IMR-90 (cell line): ENCODE data around the gene ACSL4. TPM values are rescaled to one million over a fixed set of nuclear protein-coding genes. Genes with fewer than 3 reads are reported as not detected.

Source experiments
- ATAC-seq: fragments of 200-7000 bp; cut with Tn5 transposase; 2 replicates; pipeline ENCODE4 v1.9.1; 2020; ENCODE audit warnings: low read depth, mild to moderate bottlenecking, moderate library complexity
- BruUV-seq: library from RNA; stranded (reverse); fragments of 400-500 nt; replicated peaks from 2 replicates; lab custom pipeline; 2021; lab: Mats Ljungman, UMichigan
- CTCF ChIA-PET: fragments of 300-600 bp; formaldehyde crosslinking; extraction: SDS; loops from one replicate; lab custom pipeline; 2021; ENCODE audit warnings: antibody characterized with exemption; lab: Yijun Ruan, JAX
- POLR2A ChIA-PET: fragments of 300-600 bp; sonication (Branson Sonifier 250); formaldehyde crosslinking; loops from one replicate; lab custom pipeline; 2022; ENCODE audit warnings: antibody characterized with exemption; ENCODE audit not compliant: unreplicated experiment; lab: Charles Lee
- DNase-seq: peaks from one replicate; pipeline ENCODE4 v3.0.0; 2013
- H2AFZ ChIP-seq: replicated peaks from 2 replicates; pipeline ENCODE3; 2013; ENCODE audit warnings: low read length, mild to moderate bottlenecking; ENCODE audit not compliant: poor library complexity
- H2AK5ac ChIP-seq: 2 replicates; pipeline ENCODE4 v1.6.1; 2013; ENCODE audit warnings: low read depth, low read length, inconsistent platforms
- H2AK9ac ChIP-seq: replicated peaks from 2 replicates; pipeline ENCODE3; 2013; ENCODE audit warnings: mild to moderate bottlenecking, low read depth, low read length, moderate library complexity; ENCODE audit not compliant: poor library complexity
- H2BK120ac ChIP-seq: 2 replicates; pipeline ENCODE4 v1.6.1; 2013; ENCODE audit warnings: low read depth, low read length, inconsistent platforms
- H2BK15ac ChIP-seq: 3 replicates; pipeline ENCODE4 v1.6.1; 2013; ENCODE audit warnings: low read depth, low read length, inconsistent platforms
- H2BK20ac ChIP-seq: 2 replicates; pipeline ENCODE4 v1.6.1; 2013; ENCODE audit warnings: low read depth, mild to moderate bottlenecking, inconsistent platforms, low read length, moderate library complexity
- H2BK5ac ChIP-seq: 2 replicates; pipeline ENCODE4 v1.6.1; 2013; ENCODE audit warnings: mild to moderate bottlenecking, low read depth, low read length, inconsistent platforms; ENCODE audit not compliant: poor library complexity, severe bottlenecking
- H3K14ac ChIP-seq: replicated peaks from 2 replicates; pipeline ENCODE4 v1.6.1; 2013; ENCODE audit warnings: low read depth, low read length, inconsistent platforms
- H3K18ac ChIP-seq: 2 replicates; pipeline ENCODE4 v1.6.1; 2013; ENCODE audit warnings: low read depth, low read length, control low read depth
- H3K23ac ChIP-seq: 2 replicates; pipeline ENCODE4 v1.6.1; 2013; ENCODE audit warnings: low read depth, low read length, inconsistent platforms
- H3K27ac ChIP-seq: 2 replicates; pipeline ENCODE4 v1.5.1; 2013; ENCODE audit warnings: mild to moderate bottlenecking, control low read depth, low read length; ENCODE audit not compliant: insufficient read depth
- H3K27me3 ChIP-seq: 2 replicates; pipeline ENCODE4 v1.6.1; 2013; ENCODE audit warnings: low read length; ENCODE audit not compliant: control insufficient read depth, insufficient read depth
- H3K36me3 ChIP-seq: 2 replicates; pipeline ENCODE4 v1.6.1; 2013; ENCODE audit warnings: low read length, mixed read lengths; ENCODE audit not compliant: control insufficient read depth, insufficient read depth
- H3K4ac ChIP-seq: 2 replicates; pipeline ENCODE4 v1.6.1; 2013; ENCODE audit warnings: low read depth, low read length, inconsistent platforms
- H3K4me1 ChIP-seq: 2 replicates; pipeline ENCODE4 v1.6.1; 2013; ENCODE audit warnings: low read length, mixed read lengths; ENCODE audit not compliant: control insufficient read depth, insufficient read depth
- H3K4me2 ChIP-seq: 2 replicates; pipeline ENCODE4 v1.6.1; 2013; ENCODE audit warnings: low read depth, mild to moderate bottlenecking, control low read depth, low read length, moderate library complexity
- H3K4me3 ChIP-seq: 2 replicates; pipeline ENCODE4 v1.5.1; 2013; ENCODE audit warnings: low read depth, mild to moderate bottlenecking, control low read depth, low read length, moderate library complexity; ENCODE audit not compliant: insufficient read depth
- H3K56ac ChIP-seq: 2 replicates; pipeline ENCODE4 v1.6.1; 2013; ENCODE audit warnings: low read length, inconsistent platforms; ENCODE audit not compliant: insufficient read depth; ENCODE audit errors: extremely low read depth
- H3K79me1 ChIP-seq, 2 experiments: 2 replicates each; pipeline ENCODE4 v1.6.1; 2013; ENCODE audit warnings: low read length in 2 of 2, inconsistent platforms in 1 of 2, low read depth in 1 of 2
- H3K9ac ChIP-seq: 2 replicates; pipeline ENCODE4 v1.6.1; 2013; ENCODE audit warnings: low read depth, low read length, control low read depth
- H3K9me1 ChIP-seq: 2 replicates; pipeline ENCODE4 v1.6.1; 2013; ENCODE audit warnings: low read length, inconsistent platforms; ENCODE audit not compliant: insufficient read depth
- H3K9me3 ChIP-seq: 2 replicates; pipeline ENCODE4 v1.6.1; 2013; ENCODE audit warnings: low read length; ENCODE audit not compliant: control insufficient read depth, insufficient read depth
- H4K20me1 ChIP-seq: 2 replicates; pipeline ENCODE4 v1.6.1; 2013; ENCODE audit warnings: low read length, inconsistent platforms; ENCODE audit not compliant: insufficient read depth
- H4K5ac ChIP-seq: 2 replicates; pipeline ENCODE4 v1.6.1; 2013; ENCODE audit warnings: mild to moderate bottlenecking, low read depth, low read length, control low read depth
- H4K8ac ChIP-seq, 2 experiments: 2 replicates each; pipeline ENCODE4 v1.6.1; 2013; ENCODE audit warnings: low read depth in 2 of 2, low read length in 2 of 2, control low read depth in 1 of 2, inconsistent platforms in 1 of 2
- H4K91ac ChIP-seq: 2 replicates; pipeline ENCODE4 v1.6.1; 2013; ENCODE audit warnings: low read depth, low read length, inconsistent platforms; ENCODE audit not compliant: insufficient read depth
- BHLHE40 ChIP-seq: fragments of 150-350 bp; IDR thresholded peaks from 2 replicates; pipeline ENCODE4 v1.6.1; 2016; ENCODE audit warnings: mild to moderate bottlenecking, low read depth, low read length
- CEBPB ChIP-seq: IDR thresholded peaks from 2 replicates; pipeline ENCODE4 v1.6.1; 2012; ENCODE audit warnings: low read depth, low read length, improper control_type of control experiment
- CHD1 ChIP-seq: IDR thresholded peaks from 2 replicates; pipeline ENCODE4 v1.6.1; 2012; ENCODE audit warnings: low read depth, low read length, improper control_type of control experiment
- FOS ChIP-seq: fragments of 150-350 bp; IDR thresholded peaks from 2 replicates; pipeline ENCODE4 v1.6.1; 2016; ENCODE audit warnings: low read depth, low read length
- MAFK ChIP-seq: IDR thresholded peaks from 2 replicates; pipeline ENCODE4 v1.6.1; 2012; ENCODE audit warnings: low read depth, low read length, improper control_type of control experiment
- MAZ ChIP-seq: IDR thresholded peaks from 2 replicates; pipeline ENCODE4 v1.6.1; 2012; ENCODE audit warnings: low read depth, mild to moderate bottlenecking, low read length, improper control_type of control experiment, moderate library complexity, borderline replicate concordance
- MXI1 ChIP-seq: IDR thresholded peaks from 2 replicates; pipeline ENCODE4 v1.6.1; 2012; ENCODE audit warnings: low read depth, mild to moderate bottlenecking, low read length, moderate library complexity, borderline replicate concordance
- NFE2L2 ChIP-seq: fragments of 150-350 bp; IDR thresholded peaks from 2 replicates; pipeline ENCODE4 v1.6.1; 2016; ENCODE audit warnings: low read depth, mild to moderate bottlenecking, low read length
- POLR2A ChIP-seq: IDR thresholded peaks from 2 replicates; pipeline ENCODE4 v1.6.1; 2012; ENCODE audit warnings: mild to moderate bottlenecking, low read depth, low read length
- RAD21 ChIP-seq: IDR thresholded peaks from 2 replicates; pipeline ENCODE4 v1.6.1; 2012; ENCODE audit warnings: low read length, improper control_type of control experiment
- RCOR1 ChIP-seq: IDR thresholded peaks from 2 replicates; pipeline ENCODE4 v1.6.1; 2012; ENCODE audit warnings: mild to moderate bottlenecking, low read length, improper control_type of control experiment; ENCODE audit not compliant: insufficient replicate concordance
- RFX5 ChIP-seq: IDR thresholded peaks from 2 replicates; pipeline ENCODE4 v1.8.0; 2012; ENCODE audit warnings: low read depth, mild to moderate bottlenecking, low read length, moderate library complexity
- SMC3 ChIP-seq: fragments of 150-350 bp; IDR thresholded peaks from 2 replicates; pipeline ENCODE4 v1.6.1; 2016; ENCODE audit warnings: low read depth, mild to moderate bottlenecking, antibody characterized with exemption, low read length, moderate library complexity
- WGBS, 2 experiments: methylation state at CpG; one replicate each; pipeline versions ENCODE4 v1.1.5 to v1.1.7; 2013; ENCODE audit warnings: missing lambda C conversion rate in 2 of 2; ENCODE audit not compliant: insufficient read length in 1 of 2; ENCODE audit errors: extremely low coverage in 2 of 2; 5-methylcytosine and 5-hydroxymethylcytosine counted together
- dilution Hi-C: fragments of 300-500 bp; cut with HindIII; formaldehyde crosslinking; loops from one replicate; pipeline ENCODE4 v1.14.3; 2018; ENCODE audit warnings: low sequenced_read_pairs; ENCODE audit not compliant: unreplicated experiment
- in situ Hi-C: fragments of 300-500 bp; cut with MboI; formaldehyde crosslinking; loops from 3 replicates; pipeline ENCODE4 v1.14.3; 2019; ENCODE audit warnings: low sequenced_read_pairs, inconsistent platforms, mixed read lengths
- intact Hi-C: fragments of 100-400 bp; cut with micrococcal nuclease; formaldehyde crosslinking; loops from 2 replicates; pipeline ENCODE4 v1.10.0; 2022
- polyA plus RNA-seq, 3 experiments: library from polyadenylated mRNA; depleted of rRNA; stranded (reverse); fragments of >200 nt; gene quantifications; 2 replicates each; pipeline ENCODE4 v1.2.3, GENCODE V29; 2012; ENCODE audit warnings: low replicate concordance in 1 of 3
- total RNA-seq: library from RNA; depleted of rRNA; stranded (reverse); fragments of >200 nt; gene quantifications from 2 replicates; pipeline ENCODE4 v1.2.3, GENCODE V29; 2012
- TF ChIP-seq, protein P1 (sequence below): conservative IDR thresholded peaks from 2 replicates; pipeline ENCODE4 v1.5.1; 2012; ENCODE audit warnings: mild to moderate bottlenecking, low read depth, low read length, improper control_type of control experiment
- TF ChIP-seq, protein P2 (sequence below): fragments of 150-350 bp; IDR thresholded peaks from 2 replicates; pipeline ENCODE4 v1.6.1; 2016; ENCODE audit warnings: low read depth, mild to moderate bottlenecking, low read length, moderate library complexity, borderline replicate concordance
- TF ChIP-seq, protein P3 (sequence below): fragments of 150-350 bp; IDR thresholded peaks from 2 replicates; pipeline ENCODE4 v1.6.1; 2017; ENCODE audit warnings: mild to moderate bottlenecking, antibody characterized with exemption, low read length, low read depth

Gene ACSL4
- total and polyA plus RNA-seq, 2 of the 4 experiments (the other 2 are of a cell fraction): 29.6 to 59.7 TPM

DNA sequence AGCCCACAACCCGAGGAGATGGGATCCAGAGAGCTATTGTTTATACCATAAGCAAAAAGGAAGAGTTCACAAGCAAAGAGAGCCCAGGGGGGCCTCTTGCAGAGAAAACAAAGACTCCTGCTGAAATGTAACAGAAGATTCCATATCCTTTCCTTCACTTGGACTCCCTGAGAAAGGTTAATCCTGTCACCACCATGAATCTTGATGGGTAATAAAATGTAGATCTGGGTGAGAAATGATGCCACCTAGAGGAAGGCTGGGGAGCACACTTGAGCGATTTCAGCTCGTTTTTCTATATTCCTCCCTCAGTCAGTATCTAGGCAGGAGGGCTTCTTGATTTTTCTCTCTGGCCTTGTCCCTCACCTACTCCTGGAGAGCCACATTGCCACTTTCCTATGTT lies 97.9 kb downstream of the ACSL4 start:
- H3K14ac ChIP-seq: no peak overlapping the region
- H2AK5ac ChIP-seq: no peak overlapping the region
- no peak overlapping the region for H3K4me2 ChIP-seq
- H3K79me1 ChIP-seq: no peaks in the 10 kb centered on the region
- intact Hi-C loops: no loop called here
- ATAC-seq (0 out of 2 replicates have a peak, but pooled peaks have one; percentile 14), DNase-seq (peak; percentile 5)
- no peaks in the 10 kb centered on the region for H3K9me1 ChIP-seq
- no peak overlapping the region for H3K9ac ChIP-seq
- H3K27ac ChIP-seq: no peak overlapping the region
- H3K27me3 ChIP-seq: no peaks in the 10 kb centered on the region; the same call in 1 of the 2 replicates
- H4K8ac ChIP-seq: no peak overlapping the region
- no peak overlapping the region for H4K91ac ChIP-seq
- H3K4ac ChIP-seq: no peak overlapping the region
- no TSS peak for BruUV-seq
- H4K20me1 ChIP-seq: no peaks in the 10 kb centered on the region
- TF ChIP-seq, protein P1, sequence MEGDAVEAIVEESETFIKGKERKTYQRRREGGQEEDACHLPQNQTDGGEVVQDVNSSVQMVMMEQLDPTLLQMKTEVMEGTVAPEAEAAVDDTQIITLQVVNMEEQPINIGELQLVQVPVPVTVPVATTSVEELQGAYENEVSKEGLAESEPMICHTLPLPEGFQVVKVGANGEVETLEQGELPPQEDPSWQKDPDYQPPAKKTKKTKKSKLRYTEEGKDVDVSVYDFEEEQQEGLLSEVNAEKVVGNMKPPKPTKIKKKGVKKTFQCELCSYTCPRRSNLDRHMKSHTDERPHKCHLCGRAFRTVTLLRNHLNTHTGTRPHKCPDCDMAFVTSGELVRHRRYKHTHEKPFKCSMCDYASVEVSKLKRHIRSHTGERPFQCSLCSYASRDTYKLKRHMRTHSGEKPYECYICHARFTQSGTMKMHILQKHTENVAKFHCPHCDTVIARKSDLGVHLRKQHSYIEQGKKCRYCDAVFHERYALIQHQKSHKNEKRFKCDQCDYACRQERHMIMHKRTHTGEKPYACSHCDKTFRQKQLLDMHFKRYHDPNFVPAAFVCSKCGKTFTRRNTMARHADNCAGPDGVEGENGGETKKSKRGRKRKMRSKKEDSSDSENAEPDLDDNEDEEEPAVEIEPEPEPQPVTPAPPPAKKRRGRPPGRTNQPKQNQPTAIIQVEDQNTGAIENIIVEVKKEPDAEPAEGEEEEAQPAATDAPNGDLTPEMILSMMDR: peak; percentile 41
- TF ChIP-seq MXI1: no peak
- no peak for TF ChIP-seq MAZ
- no peak for TF ChIP-seq CEBPB
- no peak for TF ChIP-seq FOS
- TF ChIP-seq MAFK: no peak
- 0 out of 2 replicates have a peak, but pooled peaks have one; percentile 8 for TF ChIP-seq SMC3
- no peak for TF ChIP-seq RFX5
- TF ChIP-seq POLR2A: no peak
- TF ChIP-seq RAD21: no peak
- no peak for TF ChIP-seq CHD1
- TF ChIP-seq NFE2L2: no peak
- TF ChIP-seq, protein P2, sequence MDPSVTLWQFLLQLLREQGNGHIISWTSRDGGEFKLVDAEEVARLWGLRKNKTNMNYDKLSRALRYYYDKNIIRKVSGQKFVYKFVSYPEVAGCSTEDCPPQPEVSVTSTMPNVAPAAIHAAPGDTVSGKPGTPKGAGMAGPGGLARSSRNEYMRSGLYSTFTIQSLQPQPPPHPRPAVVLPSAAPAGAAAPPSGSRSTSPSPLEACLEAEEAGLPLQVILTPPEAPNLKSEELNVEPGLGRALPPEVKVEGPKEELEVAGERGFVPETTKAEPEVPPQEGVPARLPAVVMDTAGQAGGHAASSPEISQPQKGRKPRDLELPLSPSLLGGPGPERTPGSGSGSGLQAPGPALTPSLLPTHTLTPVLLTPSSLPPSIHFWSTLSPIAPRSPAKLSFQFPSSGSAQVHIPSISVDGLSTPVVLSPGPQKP: no peak
- TF ChIP-seq, protein P3, sequence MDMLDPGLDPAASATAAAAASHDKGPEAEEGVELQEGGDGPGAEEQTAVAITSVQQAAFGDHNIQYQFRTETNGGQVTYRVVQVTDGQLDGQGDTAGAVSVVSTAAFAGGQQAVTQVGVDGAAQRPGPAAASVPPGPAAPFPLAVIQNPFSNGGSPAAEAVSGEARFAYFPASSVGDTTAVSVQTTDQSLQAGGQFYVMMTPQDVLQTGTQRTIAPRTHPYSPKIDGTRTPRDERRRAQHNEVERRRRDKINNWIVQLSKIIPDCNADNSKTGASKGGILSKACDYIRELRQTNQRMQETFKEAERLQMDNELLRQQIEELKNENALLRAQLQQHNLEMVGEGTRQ: no peak
- TF ChIP-seq BHLHE40: no peak
- no peak for TF ChIP-seq RCOR1
- no peak overlapping the region for H2AK9ac ChIP-seq
- H3K56ac ChIP-seq: no peak overlapping the region
- ChIA-PET POLR2A (no interaction called here), CTCF (interaction anchor here (1.0 to 1.7 kb wide), 2 partner anchors 150 to 256 kb away, joined by 3 to 4 read pairs; no protein-coding TSS in a partner anchor)
- no peaks in the 10 kb centered on the region for H3K36me3 ChIP-seq
- H2BK5ac ChIP-seq: no peak overlapping the region
- in situ Hi-C loops: no loop called here
- no peaks in the 10 kb centered on the region for H3K9me3 ChIP-seq
- H3K23ac ChIP-seq: no peak overlapping the region
- WGBS, 2 experiments: no CpG with 5 or more reads among the region's 3 CpGs
- dilution Hi-C loops: no loop called here
- H2BK15ac ChIP-seq: no peak overlapping the region
- no peak overlapping the region for H2BK20ac ChIP-seq
- H3K4me1 ChIP-seq: no peaks in the 10 kb centered on the region
- no peak overlapping the region for H2AFZ ChIP-seq
- H3K18ac ChIP-seq: no peak overlapping the region
- H3K4me3 ChIP-seq: no peak overlapping the region
- no peak overlapping the region for H2BK120ac ChIP-seq
- no peak overlapping the region for H4K5ac ChIP-seq
